ENCODE data around the gene ADCY9.
"Not testable (repeated sequence)": the region's sequence is repeated elsewhere in the genome, so short reads cannot be mapped to it uniquely, and the experiment has no call there.

The ADCY9 gene

DNA sequence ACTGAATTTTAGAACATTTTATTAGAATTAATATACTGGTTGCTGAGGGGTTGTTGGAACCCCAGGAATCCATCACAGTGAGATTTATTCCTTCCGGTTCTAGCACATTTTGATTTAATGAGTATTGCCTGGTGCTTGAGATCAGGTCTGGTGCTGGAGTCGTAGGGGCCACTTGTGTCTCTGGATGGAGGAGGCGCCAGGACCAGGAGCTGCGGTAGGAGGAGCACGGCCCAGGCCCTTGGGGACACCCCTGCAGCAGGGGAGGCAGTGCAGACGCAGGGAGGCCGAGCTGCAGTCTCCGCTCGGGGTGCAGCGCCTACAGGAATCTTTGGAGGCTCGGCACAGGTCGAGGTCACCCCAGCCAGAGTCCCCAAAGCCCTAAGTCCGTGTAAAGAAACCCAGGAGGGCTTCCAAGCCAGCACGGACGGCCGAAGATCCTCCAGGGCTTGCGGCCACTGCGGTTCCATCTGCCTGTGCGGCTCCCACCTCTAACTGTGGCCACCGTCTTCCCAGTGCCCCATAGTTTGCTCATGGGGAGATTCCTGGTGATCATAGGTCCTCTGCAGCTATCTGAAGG, 169.6 kb downstream of the ADCY9 start:
- DNase-seq, result no peak

DNA sequence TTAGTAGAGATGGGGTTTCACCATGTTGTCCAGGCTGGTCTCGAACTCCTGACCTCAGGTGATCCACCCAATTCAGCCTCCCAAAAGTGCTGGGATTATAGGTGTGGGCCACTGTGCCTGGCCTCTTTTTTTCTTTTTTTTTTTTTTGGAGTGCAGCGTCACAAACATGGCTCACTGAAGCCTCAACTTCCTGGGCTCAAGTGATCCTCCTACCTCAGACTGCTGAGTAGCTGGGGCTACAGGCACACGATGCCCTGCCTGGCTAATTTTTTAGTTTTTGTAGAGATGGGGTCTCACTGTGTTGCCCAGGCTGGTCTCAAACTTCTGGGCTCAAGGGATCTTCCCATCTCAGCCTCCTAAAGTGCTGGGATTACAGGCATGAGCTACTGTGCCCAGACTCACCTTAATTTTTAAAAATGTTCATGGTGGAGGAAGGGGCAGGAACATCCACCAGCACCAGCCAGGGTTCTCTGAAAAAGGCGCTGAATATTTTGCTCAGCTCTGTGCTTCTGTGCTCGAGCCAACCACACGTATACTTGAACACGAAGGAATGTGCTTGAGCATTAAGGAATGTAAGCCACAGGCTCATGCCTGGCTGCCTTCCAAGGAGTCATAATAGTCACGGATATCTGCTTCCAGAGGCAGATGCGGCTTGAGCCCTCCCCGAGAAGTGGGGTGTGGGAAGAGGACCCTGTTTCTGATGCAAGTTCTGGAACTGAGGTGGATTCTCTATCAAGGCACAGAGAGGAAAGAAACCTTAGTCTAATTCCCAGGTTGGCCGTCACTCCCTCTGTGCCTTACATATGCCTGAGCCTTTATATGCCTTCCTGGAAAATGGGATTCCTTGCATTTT, 170.3 kb downstream of the ADCY9 start:
- no peak for DNase-seq

DNA sequence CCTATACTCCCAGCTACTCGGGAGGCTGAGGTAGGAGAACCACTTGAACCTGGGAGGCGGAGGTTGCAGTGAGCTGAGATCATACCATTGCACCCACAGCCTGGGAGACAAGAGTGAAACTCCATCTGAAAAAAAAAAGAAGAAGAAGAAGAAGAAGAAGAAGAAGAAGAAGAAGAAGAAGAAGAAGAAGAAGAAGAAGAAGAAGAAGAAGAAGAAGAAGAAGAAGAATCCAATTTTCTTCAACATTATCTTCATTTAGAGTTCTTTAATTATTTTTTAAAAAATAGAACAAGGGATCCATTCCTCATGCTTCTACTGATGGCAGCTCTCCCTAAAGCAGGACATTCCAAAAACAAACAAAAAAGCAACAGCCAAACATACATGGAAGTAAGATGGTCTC, 171.8 kb downstream of the ADCY9 start:
- not testable (repeated sequence) for DNase-seq

DNA sequence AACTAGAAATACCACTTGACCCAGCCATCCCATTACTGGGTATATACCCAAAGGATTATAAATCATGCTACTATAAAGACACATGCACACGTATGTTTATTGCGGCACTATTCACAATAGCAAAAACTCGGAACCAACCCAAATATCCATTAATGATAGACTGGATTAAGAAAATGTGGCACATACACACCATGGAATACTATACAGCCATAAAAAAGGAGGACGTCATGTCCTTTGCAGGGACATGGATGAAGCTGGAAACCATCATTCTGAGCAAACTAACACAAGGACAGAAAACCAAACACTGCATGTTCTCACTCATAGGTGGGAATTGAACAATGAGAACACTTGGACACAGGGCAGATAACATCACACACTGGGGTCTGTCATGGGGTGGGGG, 174.1 kb downstream of the ADCY9 start:
- DNase-seq, result not testable (repeated sequence)

DNA sequence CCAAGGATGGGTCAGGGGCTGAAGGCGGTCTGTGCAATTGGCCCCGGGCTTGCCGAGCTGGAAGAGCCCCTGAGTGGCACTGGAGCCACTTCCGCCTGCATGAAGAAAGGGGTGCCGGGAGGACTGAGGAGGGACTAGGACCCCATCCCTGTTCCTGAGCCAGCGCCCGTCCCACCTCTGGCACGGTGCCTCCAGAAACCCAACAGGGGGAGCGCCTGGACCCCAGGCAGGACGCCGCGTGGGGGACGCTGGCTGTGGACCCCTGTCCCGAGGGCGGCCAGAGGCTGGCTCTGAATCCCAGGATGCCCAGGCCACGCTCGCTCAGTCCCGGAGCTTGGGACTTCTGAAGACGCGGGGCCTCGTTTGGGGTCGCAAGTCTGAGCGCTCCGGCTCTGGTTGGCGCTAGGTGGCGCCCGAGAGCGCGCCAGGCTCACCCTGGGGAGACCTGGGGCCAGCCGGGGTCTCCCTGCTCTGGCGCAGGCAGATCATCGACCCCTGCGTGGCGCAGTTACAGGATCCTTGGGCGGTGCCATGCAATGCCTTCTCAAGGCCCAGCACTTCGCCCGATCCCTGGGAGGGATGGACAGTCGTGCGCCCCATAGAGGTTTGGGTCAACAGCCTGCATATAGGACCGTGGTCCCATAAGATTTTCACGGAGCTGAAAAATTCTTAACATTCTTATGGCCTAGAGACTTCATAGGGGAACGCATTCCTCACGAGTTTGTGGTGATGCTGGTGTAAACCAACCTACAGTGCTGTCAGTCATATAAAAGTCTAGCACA, 177.2 kb downstream of the ADCY9 start:
- DNase-seq, result no peak

DNA sequence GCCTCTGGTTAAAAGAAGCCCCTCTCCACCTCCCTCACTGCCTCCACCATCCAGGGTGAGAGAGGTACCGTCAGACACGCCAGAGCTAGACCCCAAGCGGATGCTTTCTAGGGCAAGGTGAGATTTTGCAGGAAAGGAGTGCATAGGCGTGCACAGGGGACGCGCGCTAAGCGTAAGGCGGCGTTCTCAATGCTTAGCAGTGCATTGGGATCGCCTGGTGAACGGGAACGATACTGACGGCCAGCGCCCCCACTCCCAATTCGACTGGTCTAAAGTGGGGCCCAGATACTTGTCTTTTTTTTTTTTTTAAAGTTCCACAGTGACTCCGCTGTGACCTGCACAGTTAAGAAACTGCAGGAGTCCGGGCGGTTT, 177.8 kb downstream of the ADCY9 start:
- no peak for DNase-seq

DNA sequence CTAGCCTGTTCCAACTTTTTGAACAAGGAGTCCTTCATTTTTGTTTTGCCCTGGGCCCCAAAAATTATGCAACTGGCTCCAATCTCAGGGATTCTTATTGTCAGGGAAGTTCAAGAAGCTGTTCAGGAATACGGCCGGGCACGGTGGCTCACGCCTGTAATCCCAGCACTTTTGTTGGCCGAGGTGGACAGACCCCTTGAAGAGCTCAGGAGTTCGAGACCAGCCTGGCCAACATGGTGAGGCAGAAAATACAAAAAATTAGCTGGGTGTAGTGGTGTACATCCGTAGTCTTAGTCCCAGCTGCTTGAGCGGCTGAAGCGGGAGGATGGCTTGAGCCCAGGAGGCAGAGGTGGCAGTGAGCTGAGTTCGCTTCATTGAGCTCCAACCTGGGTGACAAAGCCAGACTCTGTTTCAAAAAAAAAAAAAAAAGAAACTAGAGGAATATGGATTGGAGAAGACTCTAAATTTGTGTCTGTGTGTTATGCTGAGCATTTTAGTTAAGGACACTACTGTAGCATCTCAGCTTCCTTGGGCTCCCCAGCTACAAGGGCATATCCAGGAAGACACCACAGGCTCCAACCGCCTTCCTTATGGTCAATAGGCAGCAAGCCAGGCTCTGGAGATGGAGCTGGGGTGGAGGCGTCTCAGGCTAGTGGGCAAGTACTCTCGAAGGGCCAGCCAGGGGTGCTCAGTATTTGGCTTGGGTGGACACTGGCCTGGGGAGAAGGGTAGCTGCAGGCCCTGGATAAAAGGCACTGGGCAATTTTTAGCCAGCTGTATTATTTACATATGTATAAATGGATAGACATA, 179.0 kb downstream of the ADCY9 start:
- DNase-seq, result no peak

DNA sequence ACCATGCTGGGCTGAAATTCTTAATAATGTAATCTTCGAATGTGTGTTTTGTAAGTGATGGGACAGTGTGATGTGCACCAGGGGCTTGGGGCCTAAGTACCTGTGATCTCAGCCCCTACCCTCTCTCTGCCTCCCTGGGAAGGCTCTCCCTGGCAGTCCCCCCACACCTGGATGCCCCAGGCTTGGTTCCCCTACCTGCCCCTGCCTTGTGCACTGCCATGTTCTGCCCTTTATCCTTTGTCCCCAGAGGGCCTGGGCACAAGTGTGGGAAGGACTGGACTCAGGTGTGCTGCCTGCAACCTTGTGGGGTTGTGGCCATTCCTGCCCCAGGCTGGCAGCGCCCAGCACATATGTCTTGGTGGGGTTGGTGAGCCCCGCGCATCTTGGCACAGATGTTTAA, 180.3 kb downstream of the ADCY9 start:
- DNase-seq, result no peak

DNA sequence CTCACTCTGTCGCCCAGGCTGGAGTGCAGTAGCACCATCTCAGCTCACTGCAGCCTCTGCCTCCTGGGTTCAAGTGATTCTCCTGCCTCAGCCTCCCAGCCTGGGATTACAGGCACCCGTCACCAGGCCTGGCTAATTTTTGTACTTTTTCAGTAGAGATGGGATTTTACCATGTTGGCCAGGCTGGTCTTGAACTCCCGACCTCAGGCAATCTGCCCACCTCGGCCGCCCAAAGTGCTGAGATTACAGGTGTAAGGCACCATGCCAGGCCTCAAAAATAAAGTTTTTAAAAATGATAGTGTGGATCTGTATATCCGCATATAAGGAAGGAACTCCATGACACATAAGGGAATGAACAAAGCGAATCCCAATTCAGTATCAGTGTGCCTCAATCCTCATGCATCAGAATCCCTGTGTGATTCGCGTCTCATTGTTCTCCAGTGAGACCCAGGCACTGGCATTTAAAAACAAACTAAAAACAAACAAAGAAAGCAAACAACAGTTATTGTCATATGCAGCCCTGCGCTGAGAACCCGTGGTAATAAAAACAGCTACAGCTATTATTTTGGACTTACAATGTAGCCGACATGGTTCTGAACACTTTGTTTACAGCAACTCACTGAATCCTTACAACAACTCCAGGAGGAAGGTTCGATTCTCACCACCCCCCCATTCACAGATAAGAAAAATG, 181.6 kb downstream of the ADCY9 start:
- no peak for DNase-seq

DNA sequence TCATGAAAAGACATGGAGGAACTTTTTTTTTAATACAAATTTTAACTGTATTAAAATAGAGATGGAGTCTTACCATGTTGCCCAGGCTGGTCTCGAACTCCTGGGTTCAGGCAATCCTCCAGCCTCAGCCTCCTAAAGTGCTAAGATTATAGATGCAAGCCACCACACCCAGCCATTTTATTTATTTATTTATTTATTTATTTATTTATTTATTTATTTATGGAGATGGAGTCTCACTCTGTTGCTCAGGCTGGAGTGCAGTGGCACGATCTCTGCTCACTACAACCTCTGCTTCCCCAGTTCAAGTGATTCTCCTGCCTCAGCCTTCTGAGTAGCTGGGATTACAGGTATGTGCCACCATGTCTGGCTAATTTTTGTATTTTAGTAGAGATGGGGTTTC, 189.1 kb downstream of the ADCY9 start:
- not testable (repeated sequence) for DNase-seq

DNA sequence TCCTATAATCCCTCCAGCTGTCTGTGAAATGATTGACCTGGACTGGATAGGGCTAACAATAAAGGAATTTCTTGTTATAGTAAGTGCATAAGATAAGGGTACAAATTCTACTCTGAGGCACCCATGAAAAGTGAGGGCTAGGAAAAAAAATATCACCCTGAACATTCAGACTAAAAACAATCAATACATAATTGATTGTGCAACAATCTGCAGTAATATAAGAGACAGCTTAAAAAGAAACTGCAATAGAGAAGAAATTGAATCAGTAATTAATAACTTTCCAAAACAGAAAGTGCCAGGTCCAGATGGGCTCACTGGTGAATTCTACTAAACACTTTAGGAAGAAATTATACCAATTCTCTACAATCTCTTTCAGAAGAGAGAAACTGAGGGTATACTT, 191.5 kb downstream of the ADCY9 start:
- DNase-seq, result no peak

DNA sequence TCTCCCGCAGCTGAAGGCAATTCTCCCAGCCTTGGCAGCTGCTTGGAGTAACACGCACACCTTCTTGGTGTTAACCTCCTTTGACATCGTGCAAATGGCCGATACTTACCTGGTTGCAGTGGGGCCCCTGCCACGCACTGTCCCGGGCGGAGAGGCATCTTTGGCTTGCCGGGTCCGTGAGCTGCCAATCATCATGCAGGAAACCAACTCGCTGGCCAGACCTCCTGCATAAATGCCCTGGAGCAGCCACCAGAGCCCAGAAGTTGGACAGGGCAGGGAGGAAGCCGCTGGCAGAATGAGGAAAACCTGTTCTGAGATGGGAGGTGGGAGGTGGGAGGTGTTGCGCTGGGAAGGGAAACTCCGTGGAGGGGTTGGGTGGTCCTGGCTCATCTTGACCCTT, 194.0 kb downstream of the ADCY9 start:
- no peak for DNase-seq

DNA sequence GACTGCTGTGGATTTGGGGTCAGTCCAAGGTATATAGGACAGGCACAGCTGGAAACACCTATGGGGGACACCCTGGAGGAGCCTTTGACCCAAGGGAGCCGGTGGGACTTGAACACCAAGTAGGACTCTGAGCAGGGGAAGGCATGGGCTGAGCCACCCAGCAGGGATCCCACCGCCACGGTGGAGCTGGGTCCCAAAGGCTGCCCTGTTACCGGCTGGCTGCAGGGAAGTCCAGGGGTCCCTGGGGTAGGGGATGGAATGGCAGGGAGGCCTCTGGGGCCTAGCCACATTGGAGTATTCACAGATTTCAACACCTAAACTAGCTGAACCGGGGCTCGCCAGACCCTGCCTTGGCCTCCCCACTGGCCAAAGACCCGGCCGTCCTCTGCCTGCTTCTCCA, 196.0 kb downstream of the ADCY9 start:
- no peak for DNase-seq

DNA sequence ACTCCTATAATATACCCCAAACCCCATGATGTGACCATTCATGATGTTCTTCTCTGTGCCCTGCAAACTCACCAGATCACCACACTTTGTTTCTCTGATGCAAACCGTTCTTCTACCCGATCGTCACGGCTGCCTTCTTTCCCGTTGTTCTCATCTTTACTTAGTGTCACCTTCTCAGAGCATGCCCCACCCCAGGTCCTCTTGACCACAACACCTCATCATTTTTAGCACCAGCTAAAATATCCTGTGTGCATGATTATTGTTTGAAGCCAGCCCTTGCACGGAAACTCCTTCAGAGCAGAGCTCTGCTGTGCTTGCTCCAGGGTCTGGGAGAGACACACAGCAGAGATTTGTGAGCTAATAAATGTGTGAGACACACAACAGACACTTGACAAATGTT, 196.8 kb downstream of the ADCY9 start:
- DNase-seq, result no peak

DNA sequence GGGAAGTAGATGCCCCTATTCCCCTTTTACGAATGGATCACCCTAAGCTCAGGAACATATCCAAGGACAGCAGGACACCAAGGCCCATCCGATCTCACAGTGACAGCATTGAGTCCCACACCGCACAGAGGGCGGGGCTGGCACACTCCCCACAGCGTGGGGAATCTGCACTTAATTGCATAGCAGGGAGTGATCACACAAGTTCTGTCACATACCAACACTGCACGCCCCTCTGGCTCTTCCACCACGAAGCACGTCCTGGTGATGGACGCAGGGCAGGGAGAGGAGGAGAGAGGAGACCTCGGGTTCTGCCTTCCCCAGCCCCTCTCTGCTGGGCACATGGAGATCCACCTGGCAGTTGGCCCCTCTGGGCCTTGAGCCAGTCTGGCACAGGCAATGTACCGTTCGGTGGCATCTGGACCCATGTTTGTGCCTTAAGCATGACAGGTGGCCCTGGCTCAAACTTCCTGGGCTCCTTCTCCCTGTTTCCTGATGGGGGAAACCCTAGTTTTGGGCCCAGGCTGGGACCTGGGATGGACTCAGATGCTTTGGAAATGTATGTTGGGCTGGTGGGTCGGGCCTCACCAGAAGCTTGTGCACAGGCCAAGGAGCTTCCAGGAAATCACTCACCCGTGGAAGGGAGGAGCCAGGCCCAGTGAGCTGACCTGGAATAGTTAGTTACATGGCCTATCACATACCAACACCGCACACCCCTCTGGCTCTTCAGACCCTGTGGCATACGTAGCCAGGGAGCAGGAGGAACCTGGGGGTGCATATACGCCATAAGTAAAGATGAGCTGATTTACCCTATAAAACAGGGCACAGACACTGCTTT, 200.6 kb downstream of the ADCY9 start:
- DNase-seq, result no peak

DNA sequence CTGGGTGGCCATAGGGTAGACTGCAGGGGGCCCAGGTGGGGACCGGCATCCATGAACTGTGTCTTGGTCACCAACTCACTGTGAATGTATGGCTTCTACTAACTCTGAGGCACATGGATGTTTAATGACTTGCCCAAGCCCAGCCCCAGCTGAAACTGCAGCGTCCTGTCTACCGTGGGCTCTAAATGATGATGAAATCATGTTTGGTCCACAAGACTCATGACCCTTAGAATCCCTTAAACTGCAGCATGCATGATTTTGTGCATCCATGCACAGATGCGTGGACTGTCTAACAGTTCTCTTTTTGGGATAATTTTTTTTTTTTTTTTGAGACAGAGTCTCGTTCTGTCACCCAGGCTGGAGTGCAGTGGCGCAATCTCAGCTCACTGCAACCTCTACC, 203.3 kb downstream of the ADCY9 start:
- no peak for DNase-seq
